ENCODE data around the gene PHIP.
"Not testable (repeated sequence)": the region's sequence is repeated elsewhere in the genome, so short reads cannot be mapped to it uniquely, and the experiment has no call there.

PHIP gene

DNA sequence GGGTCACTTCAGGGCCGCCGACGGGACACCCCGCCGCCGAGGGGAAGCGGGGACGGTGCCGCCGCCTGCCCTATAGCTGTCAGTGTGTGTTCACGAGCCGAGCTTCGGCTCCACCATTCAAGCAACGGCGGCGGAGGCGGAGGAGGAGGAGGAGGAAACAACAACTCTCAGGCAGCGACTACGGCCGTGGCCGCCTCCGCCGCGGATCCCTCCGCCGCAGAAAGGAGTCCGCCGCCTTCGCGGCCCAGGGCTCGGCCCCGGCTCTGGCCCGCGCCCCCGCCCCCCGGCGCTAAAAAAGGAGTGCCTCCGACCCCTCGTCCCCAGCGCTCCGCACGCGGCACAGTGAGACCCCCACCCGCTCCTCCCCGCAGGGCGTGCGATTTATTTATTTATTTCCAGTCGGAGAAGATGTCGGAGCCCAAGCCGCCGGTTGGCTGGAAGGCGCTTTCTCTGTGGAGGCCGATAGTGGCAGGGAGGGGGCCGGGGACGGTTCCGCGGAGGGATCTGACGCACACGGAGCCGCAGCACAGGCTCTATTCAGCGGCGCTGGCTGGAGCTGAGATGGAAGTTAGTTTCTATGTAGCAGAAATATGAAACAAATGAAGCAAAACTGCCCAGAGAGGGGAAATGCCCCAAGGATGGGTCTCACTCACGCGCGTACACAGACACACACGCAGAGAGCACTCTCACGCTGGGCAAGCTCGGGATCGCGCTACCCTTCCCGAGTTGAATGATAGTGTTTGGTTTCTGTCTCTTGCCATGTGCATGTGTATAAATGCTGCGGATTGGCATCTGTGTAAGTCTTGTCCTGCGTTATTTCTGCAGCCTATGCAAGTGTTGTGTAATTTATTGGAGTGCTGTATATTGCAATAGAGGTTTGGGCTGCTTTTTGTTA, at the start of gene PHIP:
PHIP (minus strand) TSS at position 180 of the 895 bp plus-strand sequence. CDS start 186 bp downstream, outside the sequence.
- DNase-seq (ENCODE audit: low read depth, low spot score): peak; percentile 80

DNA sequence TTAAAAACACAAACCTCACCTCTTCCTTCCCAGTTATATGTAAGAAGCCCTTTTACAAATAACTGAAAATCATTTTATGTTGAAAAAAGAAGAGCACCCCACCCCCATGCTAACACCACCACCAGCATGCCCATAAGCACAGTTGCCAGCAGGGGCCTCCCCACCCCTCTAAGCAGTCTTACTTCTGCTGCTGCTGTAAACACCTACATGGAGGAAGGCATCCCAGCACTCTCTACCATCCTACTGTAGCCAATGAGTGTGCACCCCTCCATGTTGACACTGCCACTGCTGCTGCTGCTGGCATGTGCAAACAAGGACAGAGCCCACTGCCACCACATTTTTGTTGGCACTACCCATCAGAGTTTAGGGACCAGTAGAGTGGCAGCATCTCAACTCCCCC, 49.6 kb upstream of the PHIP start:
- no peak for DNase-seq (ENCODE audit: low read depth, low spot score)

- DNase-seq (ENCODE audit: low read depth, low spot score): no peak
Observed at GRCh38 chr6:79119217-79119616, 41.2 kb upstream of the PHIP start.

DNA sequence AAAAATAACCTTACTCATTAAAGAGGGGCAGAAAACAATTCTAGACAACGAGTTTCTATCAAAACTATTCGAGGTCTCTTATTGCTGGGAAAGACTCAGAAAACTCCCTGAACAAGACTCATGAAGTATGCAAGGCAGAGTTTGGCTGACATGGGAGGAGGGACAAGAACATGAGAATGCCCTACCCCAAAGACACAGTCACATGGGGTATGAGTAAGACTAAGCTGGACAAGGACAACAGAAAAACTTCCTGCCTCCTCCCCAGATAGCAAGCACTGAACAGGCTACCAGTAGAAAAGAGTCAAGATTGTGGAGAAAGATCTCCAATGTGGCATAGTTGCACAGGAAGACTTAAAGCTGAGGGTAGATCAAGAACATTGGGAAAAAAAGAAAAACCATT, 39.7 kb upstream of the PHIP start:
- DNase-seq (ENCODE audit: low read depth, low spot score): no peak

DNA sequence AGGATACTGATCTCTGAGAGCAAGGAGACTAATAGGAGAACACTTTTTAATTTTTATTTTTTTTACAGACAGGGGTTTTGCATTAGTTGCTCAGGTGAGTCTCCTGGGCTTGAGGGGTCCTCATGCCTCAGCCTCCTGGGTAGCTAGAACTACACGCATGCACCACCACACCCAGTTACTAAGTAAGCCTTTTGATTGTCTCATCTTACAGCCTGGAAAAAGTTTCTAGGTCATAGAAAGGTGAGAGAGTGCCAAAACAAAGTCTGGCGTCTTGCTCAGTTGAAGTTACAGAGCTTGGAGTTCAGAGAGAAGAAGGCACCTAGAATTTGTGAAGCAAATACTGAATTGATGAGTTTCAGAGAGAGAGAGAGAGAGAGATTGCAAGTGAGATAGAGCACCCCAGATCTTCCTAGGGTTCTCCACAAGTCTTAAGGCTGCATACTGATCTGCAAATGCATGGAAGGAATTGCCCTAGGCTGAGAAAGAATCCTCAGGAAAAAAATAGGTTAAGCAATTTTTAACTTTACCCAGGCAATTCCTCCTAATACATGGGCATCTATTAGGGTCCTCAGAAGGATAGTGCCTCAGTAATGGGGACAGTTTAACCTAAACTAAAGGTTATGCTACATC, 37.6 kb upstream of the PHIP start:
- no peak for DNase-seq (ENCODE audit: low read depth, low spot score)

DNA sequence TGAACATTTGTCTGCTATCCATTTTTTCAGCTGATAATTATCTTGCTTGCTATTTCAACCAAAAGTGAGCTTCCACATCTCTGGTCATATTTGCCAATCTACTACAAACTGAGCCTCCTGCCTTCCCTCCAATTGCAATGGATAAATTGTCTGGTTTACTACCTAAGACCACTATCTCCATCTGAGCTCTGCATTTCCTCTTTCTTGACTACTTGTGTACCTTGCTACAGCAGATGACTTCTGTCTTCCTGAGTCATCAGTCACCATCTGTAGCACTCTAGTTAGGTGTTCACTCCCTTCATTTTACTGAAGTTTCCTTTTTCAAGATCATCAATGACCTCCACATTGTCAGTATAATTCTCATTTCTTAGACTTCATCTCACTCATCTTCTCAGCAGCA, 33.5 kb upstream of the PHIP start:
- no peak for DNase-seq (ENCODE audit: low read depth, low spot score)

DNA sequence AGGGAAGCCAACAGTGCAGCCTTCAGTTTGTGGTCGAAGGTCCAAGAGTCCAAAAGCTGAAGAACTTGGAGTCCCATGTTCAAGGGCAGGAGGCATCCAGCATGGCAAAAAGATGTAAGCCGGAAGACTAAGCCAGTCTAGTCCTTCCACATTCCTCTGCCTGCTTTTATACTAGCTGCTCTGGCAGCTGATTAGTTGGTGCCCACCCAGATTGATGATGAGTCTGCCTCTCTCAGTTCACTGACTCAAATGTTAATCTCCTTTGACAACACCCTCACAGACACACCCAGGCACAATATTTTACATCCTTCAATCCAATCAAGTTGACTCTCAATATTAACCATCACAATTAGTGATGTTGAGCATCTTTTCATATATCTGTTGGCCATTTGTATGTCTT, 23.1 kb upstream of the PHIP start:
- no peak for DNase-seq (ENCODE audit: low read depth, low spot score)

- DNase-seq (ENCODE audit: low read depth, low spot score): no peak
Observed at GRCh38 chr6:79100304-79100703, 22.2 kb upstream of the PHIP start.

- no peak for DNase-seq (ENCODE audit: low read depth, low spot score)
Observed at GRCh38 chr6:79094938-79095337, 16.9 kb upstream of the PHIP start.

GRCh38 chr6:79091801-79092200, 13.7 kb upstream of the PHIP start:
- DNase-seq (ENCODE audit: low read depth, low spot score): not testable (repeated sequence)

GRCh38 chr6:79089552-79090404, 11.7 kb upstream of the PHIP start:
- DNase-seq (ENCODE audit: low read depth, low spot score): no peak

GRCh38 chr6:79084693-79085092, 6.6 kb upstream of the PHIP start:
- DNase-seq (ENCODE audit: low read depth, low spot score): no peak

GRCh38 chr6:79082304-79082703, 4.2 kb upstream of the PHIP start:
- DNase-seq (ENCODE audit: low read depth, low spot score): no peak

GRCh38 chr6:79081663-79082062, 3.6 kb upstream of the PHIP start:
- no peak for DNase-seq (ENCODE audit: low read depth, low spot score)

DNA sequence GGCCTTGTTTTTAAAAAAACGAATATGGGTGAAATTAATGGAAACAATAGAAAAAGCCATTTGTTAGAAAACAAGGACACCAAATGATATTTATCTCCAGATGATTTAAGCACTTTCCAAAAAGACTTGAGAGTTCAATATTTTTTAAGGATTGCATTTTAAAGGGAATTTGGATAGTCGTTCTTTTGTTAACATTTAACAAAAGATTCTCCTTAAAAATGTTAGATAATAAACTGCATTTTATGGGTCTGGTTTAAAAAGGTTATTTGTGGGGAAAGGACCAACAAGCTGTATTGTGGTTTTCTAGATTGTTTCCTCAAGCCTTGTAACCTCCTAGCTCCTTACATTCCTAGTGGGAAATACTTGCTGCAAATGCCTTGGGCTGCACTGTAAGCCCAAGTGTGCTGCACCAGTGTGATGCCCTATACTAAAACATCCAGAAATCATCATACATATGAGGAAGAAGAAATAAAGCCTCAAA, 1.5 kb upstream of the PHIP start:
- DNase-seq (ENCODE audit: low read depth, low spot score): no peak

GRCh38 chr6:79077715-79078074, 359 bp downstream of the PHIP start:
- DNase-seq (ENCODE audit: low read depth, low spot score): no peak

- DNase-seq (ENCODE audit: low read depth, low spot score): peak; percentile 65
Observed at GRCh38 chr6:79076782-79077641, 1.0 kb downstream of the PHIP start.

- no peak for DNase-seq (ENCODE audit: low read depth, low spot score)
Observed at GRCh38 chr6:79076160-79076559, 1.9 kb downstream of the PHIP start.

DNA sequence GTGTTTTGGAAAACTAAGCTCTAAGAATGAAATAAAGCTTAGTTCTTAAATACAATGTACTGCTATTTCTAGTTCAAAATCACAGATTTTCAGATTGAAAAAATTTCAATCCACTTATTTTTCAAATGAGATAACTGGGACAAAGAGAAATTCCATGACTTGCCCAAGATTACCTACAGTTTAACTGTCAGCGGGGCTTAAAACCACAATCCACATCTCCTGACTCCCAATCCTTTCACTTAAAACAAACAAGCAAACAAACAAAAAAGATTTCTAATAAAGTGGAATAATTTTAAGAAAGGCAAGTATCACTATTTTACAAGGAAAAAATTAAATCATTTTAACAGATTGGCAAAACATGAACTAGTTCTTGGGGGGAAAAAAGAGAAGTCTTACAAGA, 4.2 kb downstream of the PHIP start:
- no peak for DNase-seq (ENCODE audit: low read depth, low spot score)

DNA sequence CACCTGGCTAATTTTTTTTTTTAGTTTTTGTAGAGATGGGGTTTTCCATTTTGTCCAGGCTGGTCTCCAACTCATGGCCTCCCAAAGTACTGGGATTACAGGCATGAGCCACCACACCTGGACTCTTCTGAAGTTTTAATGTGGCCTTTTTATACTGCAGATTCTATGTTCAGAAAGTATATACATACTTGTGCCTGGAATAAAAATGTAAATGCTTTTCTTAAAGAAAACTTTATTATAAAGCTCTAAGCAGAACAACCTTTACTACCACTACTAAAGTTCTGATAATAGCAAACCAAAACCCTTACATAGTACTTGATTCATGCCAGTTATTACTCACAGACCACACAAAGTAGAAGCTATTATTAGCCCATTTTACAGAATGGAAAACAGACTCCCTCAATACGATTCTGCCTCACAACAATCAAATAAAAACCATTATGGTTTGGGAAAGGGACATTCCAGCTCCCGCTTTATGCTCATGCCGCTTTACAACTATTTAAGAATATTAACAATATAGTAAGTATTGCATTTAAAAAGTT, 5.3 kb downstream of the PHIP start:
- no peak for DNase-seq (ENCODE audit: low read depth, low spot score)

- no peak for DNase-seq (ENCODE audit: low read depth, low spot score)
Observed at GRCh38 chr6:79071547-79071946, 6.5 kb downstream of the PHIP start.
